ENCODE measurements around the gene SLC25A34.

Gene SLC25A34

DNA sequence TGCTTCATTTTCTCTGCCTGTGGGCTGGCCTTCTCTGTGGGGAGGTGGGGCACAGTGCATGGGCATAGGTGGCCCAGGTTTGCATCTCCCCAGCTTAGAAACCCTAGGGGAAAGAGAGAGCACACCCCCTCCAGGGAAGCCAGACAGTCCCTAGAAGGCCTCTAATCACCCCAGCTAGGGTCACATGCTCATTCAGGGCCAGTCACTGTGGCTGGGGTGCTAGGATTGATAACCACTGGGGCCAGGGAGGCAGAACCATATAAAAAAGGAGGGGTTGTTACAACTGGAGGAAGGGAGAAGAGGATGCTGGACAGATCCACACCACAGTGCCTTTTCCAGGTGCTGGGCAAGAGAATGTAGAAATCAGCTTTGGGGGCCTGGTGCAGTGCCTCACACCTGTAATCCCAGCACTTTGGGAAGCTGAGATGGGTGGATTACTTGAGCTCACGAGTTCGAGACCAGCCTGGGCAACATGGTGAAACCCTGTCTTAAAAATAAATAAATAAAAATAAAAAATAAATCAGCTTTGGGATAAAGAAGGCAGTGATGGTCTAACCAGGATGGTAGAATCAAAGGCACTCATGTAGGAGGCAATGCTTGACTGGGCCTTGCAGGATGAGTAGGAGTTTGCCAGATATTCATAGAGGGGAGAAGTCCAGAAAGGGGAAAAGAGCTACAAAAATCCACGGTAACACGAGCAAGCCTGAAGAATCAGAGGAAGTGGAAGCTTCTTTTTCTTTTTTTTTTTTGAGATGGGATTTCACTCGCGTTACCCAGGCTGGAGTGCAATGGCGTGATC is 42.0 kb downstream of the SLC25A34 start:
- Histone ChIP-seq H3K4me3 (no peak overlapping the region), H3K36me3 (ENCODE audit: insufficient read depth, low read length) (peaks cover 30% of the 10 kb centered on the region; the same call in 1 of the 2 replicates), H3K9me3 (ENCODE audit: low read depth, low read length) (no peaks in the 10 kb centered on the region), H3K27ac (no peak overlapping the region), H3K9ac (ENCODE audit: insufficient read length) (no peak overlapping the region)
- no peak for DNase-seq (ENCODE audit: low read depth, low spot score)
- TF ChIP-seq POLR2AphosphoS5 (IDR thresholded peaks at IDR 0.05; ENCODE audit: borderline replicate concordance, low read depth, low read length) (no peak), EZH2 (IDR thresholded peaks at IDR 0.05) (no peak), FOXP2 (optimal IDR thresholded peaks at IDR 0.05; ENCODE audit: control extremely low read depth, extremely low read length, insufficient read depth) (no peak)

DNA sequence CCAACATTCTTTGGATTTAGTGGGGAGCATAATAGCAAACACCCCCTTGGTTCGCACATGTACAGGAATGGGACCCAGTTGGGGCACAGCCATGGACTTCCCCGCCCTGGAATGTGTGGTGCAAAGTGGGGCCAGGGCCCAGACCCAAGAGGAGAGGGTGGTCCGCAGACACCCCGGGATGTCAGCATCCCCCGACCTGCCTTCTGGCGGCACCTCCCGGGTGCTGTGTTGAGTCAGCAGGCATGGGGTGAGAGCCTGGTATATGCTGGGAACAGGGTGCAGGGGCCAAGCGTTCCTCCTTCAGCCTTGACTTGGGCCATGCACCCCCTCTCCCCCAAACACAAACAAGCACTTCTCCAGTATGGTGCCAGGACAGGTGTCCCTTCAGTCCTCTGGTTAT is 49.6 kb downstream of the SLC25A34 start:
- TF ChIP-seq FOXP2 (optimal IDR thresholded peaks at IDR 0.05; ENCODE audit: control extremely low read depth, extremely low read length, insufficient read depth): no peak
- no peak for TF ChIP-seq EZH2 (IDR thresholded peaks at IDR 0.05)
- no peak for TF ChIP-seq POLR2AphosphoS5 (IDR thresholded peaks at IDR 0.05; ENCODE audit: borderline replicate concordance, low read depth, low read length)
- Histone ChIP-seq H3K9ac (ENCODE audit: insufficient read length) (no peak overlapping the region), H3K36me3 (ENCODE audit: insufficient read depth, low read length) (peaks cover 7% of the 10 kb centered on the region; the same call in 1 of the 2 replicates), H3K27ac (no peak overlapping the region), H3K9me3 (ENCODE audit: low read depth, low read length) (no peaks in the 10 kb centered on the region), H3K4me3 (no peak overlapping the region)
- DNase-seq (ENCODE audit: low read depth, low spot score): no peak

GRCh38 chr1:15786581-15786980 is 50.5 kb downstream of the SLC25A34 start:
- no peak overlapping the region for H3K27ac ChIP-seq
- H3K36me3 ChIP-seq (ENCODE audit: insufficient read depth, low read length): peaks cover 5% of the 10 kb centered on the region; the same call in 1 of the 2 replicates
- no peak for TF ChIP-seq EZH2 (IDR thresholded peaks at IDR 0.05)
- TF ChIP-seq POLR2AphosphoS5 (IDR thresholded peaks at IDR 0.05; ENCODE audit: borderline replicate concordance, low read depth, low read length): no peak
- no peak for TF ChIP-seq FOXP2 (optimal IDR thresholded peaks at IDR 0.05; ENCODE audit: control extremely low read depth, extremely low read length, insufficient read depth)
- H3K4me3 ChIP-seq: no peak overlapping the region
- H3K9ac ChIP-seq (ENCODE audit: insufficient read length): no peak overlapping the region
- H3K9me3 ChIP-seq (ENCODE audit: low read depth, low read length): no peaks in the 10 kb centered on the region
- DNase-seq (ENCODE audit: low read depth, low spot score): no peak

GRCh38 chr1:15788624-15789301 is 52.7 kb downstream of the SLC25A34 start:
- no peak for DNase-seq (ENCODE audit: low read depth, low spot score)
- H3K36me3 ChIP-seq (ENCODE audit: insufficient read depth, low read length): peaks cover 5% of the 10 kb centered on the region; the same call in 1 of the 2 replicates
- TF ChIP-seq EZH2 (IDR thresholded peaks at IDR 0.05): no peak
- TF ChIP-seq POLR2AphosphoS5 (IDR thresholded peaks at IDR 0.05; ENCODE audit: borderline replicate concordance, low read depth, low read length): no peak
- no peak for TF ChIP-seq FOXP2 (optimal IDR thresholded peaks at IDR 0.05; ENCODE audit: control extremely low read depth, extremely low read length, insufficient read depth)
- H3K9me3 ChIP-seq (ENCODE audit: low read depth, low read length): no peaks in the 10 kb centered on the region
- no peak overlapping the region for H3K4me3 ChIP-seq
- no peak overlapping the region for H3K27ac ChIP-seq
- H3K9ac ChIP-seq (ENCODE audit: insufficient read length): no peak overlapping the region

Measured in SK-N-MC (cell line).